ENCODE measurements around the gene ANKIB1. TPM values are rescaled to one million over a fixed set of nuclear protein-coding genes. Genes with fewer than 3 reads are reported as not detected.
A peak's percentile ranks its signal among the peaks of the same experiment; 100 is the strongest.

The ANKIB1 gene
- total RNA-seq, 3 donors from 2014 or later, result 34.7 to 74.8 (median 40.9) TPM

GRCh38 chr7:92306153-92306552, 60.4 kb downstream of the ANKIB1 start:
- ATAC-seq (no peak), DNase-seq (no peak)
- Histone ChIP-seq H3K9me3 (no peaks in the 10 kb centered on the region), H3K4me3 (no peak overlapping the region), H3K4me1 (ENCODE audit: low read depth) (no peaks in the 10 kb centered on the region), H3K36me3 (ENCODE audit: low read depth) (no peaks in the 10 kb centered on the region)
- TF ChIP-seq CTCF (IDR thresholded peaks at IDR 0.05), result no peak
- intact Hi-C loops (cut with DNase I, micrococcal nuclease), result no loop called here

- ATAC-seq, result no peak
- intact Hi-C loops (cut with DNase I, micrococcal nuclease), result no loop called here
- no peak for DNase-seq
- no peaks in the 10 kb centered on the region for H3K9me3 ChIP-seq
- no peak for TF ChIP-seq CTCF (IDR thresholded peaks at IDR 0.05)
- H3K4me3 ChIP-seq, result no peak overlapping the region
- H3K36me3 ChIP-seq (ENCODE audit: low read depth), result no peaks in the 10 kb centered on the region
- H3K4me1 ChIP-seq (ENCODE audit: low read depth), result no peaks in the 10 kb centered on the region
These were observed 67.3 kb downstream of the ANKIB1 start for GRCh38 chr7:92313055-92313454.

GRCh38 chr7:92319243-92319642, 73.5 kb downstream of the ANKIB1 start:
- intact Hi-C loops (cut with DNase I, micrococcal nuclease), result no loop called here
- DNase-seq (no peak), ATAC-seq (no peak)
- Histone ChIP-seq H3K4me3 (no peak overlapping the region), H3K36me3 (ENCODE audit: low read depth) (no peaks in the 10 kb centered on the region), H3K9me3 (no peaks in the 10 kb centered on the region), H3K4me1 (ENCODE audit: low read depth) (no peaks in the 10 kb centered on the region)
- TF ChIP-seq CTCF (IDR thresholded peaks at IDR 0.05), result no peak

- no peak for TF ChIP-seq CTCF (IDR thresholded peaks at IDR 0.05)
- Histone ChIP-seq H3K4me3 (no peak overlapping the region), H3K9me3 (no peaks in the 10 kb centered on the region), H3K4me1 (ENCODE audit: low read depth) (no peaks in the 10 kb centered on the region), H3K36me3 (ENCODE audit: low read depth) (no peaks in the 10 kb centered on the region)
- intact Hi-C loops (cut with DNase I, micrococcal nuclease), result no loop called here
- no peak for ATAC-seq
- no peak for DNase-seq
These were observed 79.4 kb downstream of the ANKIB1 start for GRCh38 chr7:92325173-92325572.

GRCh38 chr7:92325858-92326257, 80.1 kb downstream of the ANKIB1 start:
- TF ChIP-seq CTCF (IDR thresholded peaks at IDR 0.05), result no peak

GRCh38 chr7:92330835-92331438, 85.2 kb downstream of the ANKIB1 start:
- Histone ChIP-seq H3K9me3 (no peaks in the 10 kb centered on the region), H3K4me1 (ENCODE audit: low read depth) (no peaks in the 10 kb centered on the region), H3K36me3 (ENCODE audit: low read depth) (no peaks in the 10 kb centered on the region), H3K4me3 (no peak overlapping the region)
- TF ChIP-seq CTCF (IDR thresholded peaks at IDR 0.05), result no peak
- intact Hi-C loops (cut with DNase I, micrococcal nuclease), result no loop called here
- ATAC-seq (peak; percentile 75), DNase-seq (peak in 1 of 3 donors; percentile 25)

More at GRCh38 chr7:92325858-92326257, 80.1 kb downstream of the ANKIB1 start:
- Histone ChIP-seq H3K4me1 (ENCODE audit: low read depth) (no peaks in the 10 kb centered on the region), H3K36me3 (ENCODE audit: low read depth) (no peaks in the 10 kb centered on the region), H3K9me3 (no peaks in the 10 kb centered on the region), H3K4me3 (no peak overlapping the region)
- no peak for DNase-seq
- no peak for ATAC-seq
- intact Hi-C loops (cut with DNase I, micrococcal nuclease), result no loop called here
